Mesothelial cell of epicardium (in vitro differentiated cells): ENCODE measurements around the gene DLK2. TPM values are rescaled to one million over a fixed set of nuclear protein-coding genes. Genes with fewer than 3 reads are reported as not detected.
"Not testable (repeated sequence)": the region's sequence is repeated elsewhere in the genome, so short reads cannot be mapped to it uniquely, and the experiment has no call there.

Experiments used
- DNase-seq, 2 experiments: peaks; one replicate each; pipeline ENCODE4 v3.0.0; 2021; ENCODE audit warnings: low spot score in 2 of 2; ENCODE audit not compliant: unreplicated experiment in 2 of 2
- H3K27ac Mint-ChIP-seq: 2 replicates; pipeline ENCODE4 v1.8.0; 2021; ENCODE audit warnings: mixed read lengths
- H3K27me3 Mint-ChIP-seq: 2 replicates; pipeline ENCODE4 v1.8.0; 2021; ENCODE audit warnings: low read depth, mixed read lengths
- H3K36me3 Mint-ChIP-seq: 2 replicates; pipeline ENCODE4 v1.8.0; 2021; ENCODE audit warnings: mixed read lengths
- H3K4me1 Mint-ChIP-seq: 2 replicates; pipeline ENCODE4 v1.8.0; 2021; ENCODE audit warnings: mixed read lengths
- H3K4me3 Mint-ChIP-seq: 2 replicates; pipeline ENCODE4 v1.8.0; 2021; ENCODE audit warnings: mild to moderate bottlenecking, moderate library complexity, mixed read lengths
- H3K9me3 Mint-ChIP-seq: 2 replicates; pipeline ENCODE4 v1.8.0; 2021; ENCODE audit warnings: mixed read lengths
- total RNA-seq: library from RNA; stranded (reverse); gene quantifications from 3 replicates; pipeline ENCODE4 v1.2.1, GENCODE V29; 2021
- TF ChIP-seq, protein P1 (sequence below): fragments of 200-600 bp; sonication (generic); IDR thresholded peaks from one replicate; pipeline ENCODE4 v1.5.0; 2021; ENCODE audit warnings: antibody characterized with exemption; ENCODE audit not compliant: unreplicated experiment

DLK2 gene
- total RNA-seq, 1 donor from 2014 or later: 4.7 TPM

DNA sequence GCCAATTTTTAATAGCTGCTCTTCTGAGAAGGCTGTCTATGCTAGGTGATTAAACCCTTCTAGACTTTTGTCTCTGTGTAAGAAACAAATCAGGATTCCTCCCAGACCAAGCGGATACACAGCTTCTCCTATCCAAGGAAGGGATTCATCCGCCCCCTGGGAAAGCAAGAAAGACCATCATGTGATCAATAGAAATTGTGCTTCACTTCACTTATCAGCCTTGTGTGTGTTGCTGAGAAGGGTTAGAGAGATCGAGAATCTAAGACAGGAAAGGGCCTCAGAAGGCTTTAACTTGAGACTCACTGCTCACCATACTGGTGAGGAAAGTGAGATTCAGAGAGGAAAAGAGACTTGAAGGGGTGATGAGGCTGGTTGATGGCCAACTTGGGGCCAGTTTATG, 26.5 kb downstream of the DLK2 start:
- Mint-ChIP-seq H3K27ac (peak overlapping the region; percentile 99), H3K4me3 (peak overlapping the region; percentile 97), H3K4me1 (peaks cover 17% of the 10 kb centered on the region), H3K36me3 (peaks cover 6% of the 10 kb centered on the region), H3K27me3 (no peaks in the 10 kb centered on the region), H3K9me3 (no peaks in the 10 kb centered on the region)
- no peak for DNase-seq
- TF ChIP-seq, protein P1, sequence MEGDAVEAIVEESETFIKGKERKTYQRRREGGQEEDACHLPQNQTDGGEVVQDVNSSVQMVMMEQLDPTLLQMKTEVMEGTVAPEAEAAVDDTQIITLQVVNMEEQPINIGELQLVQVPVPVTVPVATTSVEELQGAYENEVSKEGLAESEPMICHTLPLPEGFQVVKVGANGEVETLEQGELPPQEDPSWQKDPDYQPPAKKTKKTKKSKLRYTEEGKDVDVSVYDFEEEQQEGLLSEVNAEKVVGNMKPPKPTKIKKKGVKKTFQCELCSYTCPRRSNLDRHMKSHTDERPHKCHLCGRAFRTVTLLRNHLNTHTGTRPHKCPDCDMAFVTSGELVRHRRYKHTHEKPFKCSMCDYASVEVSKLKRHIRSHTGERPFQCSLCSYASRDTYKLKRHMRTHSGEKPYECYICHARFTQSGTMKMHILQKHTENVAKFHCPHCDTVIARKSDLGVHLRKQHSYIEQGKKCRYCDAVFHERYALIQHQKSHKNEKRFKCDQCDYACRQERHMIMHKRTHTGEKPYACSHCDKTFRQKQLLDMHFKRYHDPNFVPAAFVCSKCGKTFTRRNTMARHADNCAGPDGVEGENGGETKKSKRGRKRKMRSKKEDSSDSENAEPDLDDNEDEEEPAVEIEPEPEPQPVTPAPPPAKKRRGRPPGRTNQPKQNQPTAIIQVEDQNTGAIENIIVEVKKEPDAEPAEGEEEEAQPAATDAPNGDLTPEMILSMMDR: no peak

DNA sequence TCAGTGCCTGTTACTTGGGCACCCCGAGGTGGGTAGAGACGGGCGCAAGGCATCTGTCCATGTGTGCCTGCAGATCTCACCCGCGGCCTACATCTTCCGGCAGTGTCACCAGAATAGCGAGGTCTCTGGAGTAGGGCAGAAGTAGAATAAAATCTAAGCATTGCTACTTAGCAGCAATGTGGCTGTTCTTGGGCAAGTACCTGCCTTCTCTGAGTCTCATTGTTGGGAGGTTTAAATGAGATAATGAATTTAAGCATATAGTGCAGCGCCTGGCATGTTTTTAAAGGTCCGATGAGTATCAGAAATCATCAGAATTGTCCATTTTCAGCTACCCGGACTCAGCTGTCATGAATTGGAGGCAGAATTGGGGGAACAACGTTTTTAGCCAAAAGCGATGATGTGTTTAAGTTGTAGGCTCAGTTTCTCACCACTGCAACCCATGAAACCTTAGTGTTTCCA, 27.2 kb downstream of the DLK2 start:
- H3K9me3 Mint-ChIP-seq: no peaks in the 10 kb centered on the region
- no peaks in the 10 kb centered on the region for H3K27me3 Mint-ChIP-seq
- DNase-seq: no peak
- TF ChIP-seq, protein P1: no peak
- H3K27ac Mint-ChIP-seq: peak overlapping the region; percentile 99
- peak overlapping the region; percentile 97 for H3K4me3 Mint-ChIP-seq
- H3K36me3 Mint-ChIP-seq: peaks cover 6% of the 10 kb centered on the region
- H3K4me1 Mint-ChIP-seq: peaks cover 17% of the 10 kb centered on the region

DNA sequence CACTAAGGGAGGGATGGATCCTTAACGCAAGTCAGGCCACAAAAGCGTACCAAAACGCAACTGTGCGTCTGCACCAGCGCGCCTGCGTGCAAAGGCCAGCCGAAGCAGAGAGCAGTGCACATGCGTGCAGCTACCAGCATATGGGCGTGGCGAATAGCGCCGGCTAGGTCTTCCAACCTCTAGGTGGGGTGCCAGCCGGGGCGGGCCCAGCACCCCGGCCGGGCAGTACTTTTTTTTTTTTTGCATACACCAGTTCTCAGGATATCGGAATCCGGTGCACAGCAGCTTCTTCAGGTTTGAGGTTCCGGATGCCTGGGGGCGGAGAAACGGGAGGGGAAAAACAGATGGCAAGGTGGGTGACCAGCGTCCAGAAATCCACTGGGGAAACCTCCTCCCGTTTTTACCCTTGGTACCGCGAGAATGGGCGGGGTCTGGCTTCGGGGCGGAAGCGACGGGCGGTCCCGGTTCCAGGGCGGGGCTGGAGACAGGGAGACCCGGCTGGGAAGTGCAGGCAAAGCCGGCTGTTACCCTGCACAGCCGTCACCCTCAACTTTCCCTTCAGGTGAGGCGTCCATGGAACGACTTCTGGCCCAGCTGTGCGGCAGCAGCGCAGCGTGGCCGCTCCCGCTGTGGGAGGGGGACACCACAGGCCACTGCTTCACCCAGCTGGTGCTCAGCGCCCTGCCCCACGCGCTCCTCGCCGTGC, 27.8 kb downstream of the DLK2 start, which contains the start of gene ABCC10:
TSS of gene ABCC10 (plus strand) at position 136 of the 706 bp plus-strand sequence. CDS start at position 574, 438 bp downstream.
- Mint-ChIP-seq H3K9me3 (no peaks in the 10 kb centered on the region), H3K4me1 (peaks cover 17% of the 10 kb centered on the region), H3K36me3 (peaks cover 6% of the 10 kb centered on the region), H3K27ac (peak within 1 kb of the TSS; percentile 99), H3K27me3 (no peaks in the 10 kb centered on the region), H3K4me3 (peak within 1 kb of the TSS; percentile 97)
- TF ChIP-seq, protein P1: no peak
- DNase-seq: peak; percentile 90 to 94

DNA sequence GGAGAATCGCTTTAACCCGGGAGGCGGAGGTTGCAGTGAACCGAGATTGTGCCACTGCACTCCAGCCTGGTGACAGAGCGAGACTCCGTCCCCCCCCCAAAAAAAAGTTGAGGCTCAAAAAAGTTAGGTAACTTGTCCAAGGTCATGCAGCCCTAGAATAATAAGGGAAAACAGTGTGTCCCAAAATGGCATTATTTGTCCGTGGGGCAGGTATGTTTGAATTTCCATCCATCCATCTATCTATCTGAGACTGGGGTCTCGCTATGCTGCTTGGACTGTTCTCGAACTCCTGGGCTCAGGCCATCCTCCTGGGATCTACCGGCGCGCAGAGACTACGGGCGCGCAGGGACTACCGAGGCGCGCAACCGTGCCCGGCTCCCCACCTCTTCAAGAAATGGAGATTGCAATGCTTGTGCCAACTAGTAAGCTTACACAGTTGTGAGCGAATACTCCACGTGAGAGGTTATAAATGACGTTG, 28.4 kb downstream of the DLK2 start:
- Mint-ChIP-seq H3K27me3 (no peaks in the 10 kb centered on the region), H3K9me3 (no peaks in the 10 kb centered on the region), H3K27ac (peak overlapping the region; percentile 99), H3K36me3 (peaks cover 4% of the 10 kb centered on the region), H3K4me1 (peaks cover 17% of the 10 kb centered on the region), H3K4me3 (peak overlapping the region; percentile 97)
- DNase-seq: no peak
- TF ChIP-seq, protein P1: no peak

DNA sequence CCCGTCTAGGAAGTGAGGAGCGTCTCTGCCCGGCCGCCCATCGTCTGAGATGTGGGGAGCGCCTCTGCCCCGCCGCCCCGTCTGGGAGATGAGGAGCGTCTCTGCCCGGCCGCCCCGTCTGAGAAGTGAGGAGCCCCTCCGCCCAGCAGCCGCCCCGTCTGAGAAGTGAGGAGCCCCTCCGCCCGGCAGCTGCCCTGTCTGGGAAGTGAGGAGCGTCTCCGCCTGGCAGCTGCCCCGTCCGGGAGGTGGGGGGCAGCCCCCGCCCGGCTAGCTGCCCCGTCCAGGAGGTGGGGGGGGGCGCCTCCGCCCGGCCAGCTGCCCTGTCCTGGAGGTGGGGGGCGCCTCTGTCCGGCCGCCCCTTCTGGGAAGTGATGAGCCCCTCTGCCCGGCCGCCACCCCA, 30.3 kb downstream of the DLK2 start:
- not testable (repeated sequence) for H3K9me3 Mint-ChIP-seq, DNase-seq, H3K36me3 Mint-ChIP-seq, H3K4me3 Mint-ChIP-seq, H3K27me3 Mint-ChIP-seq, H3K27ac Mint-ChIP-seq
- H3K4me1 Mint-ChIP-seq: peaks cover 17% of the 10 kb centered on the region

DNA sequence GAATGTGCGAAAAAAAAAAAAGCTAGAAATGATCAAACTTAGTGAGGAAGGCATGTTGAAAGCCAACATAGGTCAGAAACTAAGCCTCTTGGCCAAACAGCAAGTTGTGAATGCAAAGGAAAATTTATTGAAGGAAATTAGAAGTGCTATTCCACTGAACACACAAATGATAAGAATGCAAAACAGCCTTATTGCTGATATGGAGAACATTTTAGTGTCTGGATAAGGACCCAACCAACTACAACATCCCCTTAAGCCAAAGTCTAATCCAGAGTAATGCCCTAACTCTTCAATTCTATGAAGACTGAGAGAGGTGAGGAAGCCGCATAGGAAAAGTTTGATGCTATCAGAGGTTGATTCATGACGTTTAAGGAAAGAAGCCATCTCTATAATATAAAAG, 33.5 kb downstream of the DLK2 start:
- Mint-ChIP-seq H3K27ac (no peak overlapping the region), H3K4me1 (no peaks in the 10 kb centered on the region), H3K27me3 (peaks cover 20% of the 10 kb centered on the region), H3K9me3 (peaks cover 3% of the 10 kb centered on the region), H3K36me3 (peaks cover 2% of the 10 kb centered on the region), H3K4me3 (no peak overlapping the region)
- TF ChIP-seq, protein P1: no peak
- no peak for DNase-seq
